Hepatocyte (in vitro differentiated cells): ENCODE data around the gene CORO2A. TPM values are rescaled to one million over a fixed set of nuclear protein-coding genes. Genes with fewer than 3 reads are reported as not detected.

Source experiments
- DNase-seq: peaks from one replicate; pipeline ENCODE4 v3.0.0-alpha.2; 2016; ENCODE audit warnings: low spot score
- H2AFZ ChIP-seq: fragments of 200-600 bp; sonication (generic); 2 replicates; pipeline ENCODE4 v1.6.0; 2016; ENCODE audit warnings: antibody characterized with exemption, mild to moderate bottlenecking
- H3K27ac ChIP-seq: fragments of 200-600 bp; sonication (generic); 2 replicates; pipeline ENCODE4 v1.5.1; 2016; ENCODE audit warnings: mild to moderate bottlenecking
- H3K27me3 ChIP-seq: fragments of 200-600 bp; sonication (generic); 2 replicates; pipeline ENCODE4 v1.6.1; 2016
- H3K36me3 ChIP-seq: fragments of 200-600 bp; sonication (generic); replicated peaks from 2 replicates; pipeline ENCODE4 v1.5.1; 2016; ENCODE audit warnings: low read depth; ENCODE audit not compliant: insufficient read depth
- H3K4me1 ChIP-seq: fragments of 200-600 bp; sonication (generic); 2 replicates; pipeline ENCODE4 v1.5.1; 2016; ENCODE audit warnings: mild to moderate bottlenecking, moderate library complexity; ENCODE audit not compliant: insufficient read depth
- H3K4me2 ChIP-seq: fragments of 200-600 bp; sonication (generic); 2 replicates; pipeline ENCODE4 v1.6.0; 2016
- H3K4me3 ChIP-seq: fragments of 200-600 bp; sonication (generic); 2 replicates; pipeline ENCODE4 v1.5.1; 2016; ENCODE audit warnings: mild to moderate bottlenecking
- H3K79me2 ChIP-seq: fragments of 200-600 bp; sonication (generic); 2 replicates; pipeline ENCODE4 v1.6.0; 2017; ENCODE audit warnings: mild to moderate bottlenecking
- H3K9me2 ChIP-seq: fragments of 200-600 bp; sonication (generic); replicated peaks from 2 replicates; pipeline ENCODE4 v1.6.0; 2017; ENCODE audit warnings: mild to moderate bottlenecking; ENCODE audit not compliant: insufficient read depth
- H3K9me3 ChIP-seq: fragments of 200-600 bp; sonication (generic); 2 replicates; pipeline ENCODE4 v1.5.1; 2016; ENCODE audit warnings: low read depth, mild to moderate bottlenecking
- H4K20me1 ChIP-seq: fragments of 200-600 bp; sonication (generic); 2 replicates; pipeline ENCODE4 v1.6.0; 2016; ENCODE audit warnings: mild to moderate bottlenecking; ENCODE audit not compliant: insufficient read depth, poor library complexity, severe bottlenecking
- CTCF ChIP-seq: fragments of 200-600 bp; sonication (generic); IDR thresholded peaks from 2 replicates; pipeline ENCODE4 v1.5.1; 2016; ENCODE audit warnings: antibody characterized with exemption, mild to moderate bottlenecking; ENCODE audit not compliant: poor library complexity
- EZH2 ChIP-seq: fragments of 200-600 bp; sonication (generic); IDR thresholded peaks from 2 replicates; pipeline ENCODE4 v1.6.1; 2016; ENCODE audit warnings: antibody characterized with exemption, mild to moderate bottlenecking, borderline replicate concordance
- EZH2phosphoT487 ChIP-seq: fragments of 200-600 bp; sonication (generic); IDR thresholded peaks from one replicate; pipeline ENCODE4 v1.6.1; 2018; ENCODE audit warnings: antibody characterized with exemption, mild to moderate bottlenecking, low read depth, moderate library complexity; ENCODE audit not compliant: unreplicated experiment, severe bottlenecking
- WGBS: methylation state at CpG from one replicate; pipeline ENCODE4 v1.1.6; 2016; ENCODE audit warnings: low lambda C conversion rate; ENCODE audit errors: missing lambda C conversion rate; 5-methylcytosine and 5-hydroxymethylcytosine counted together
- polyA plus RNA-seq: library from polyadenylated mRNA; unstranded; fragments of >200 nt; fragmentation: Nextera tagmentation; extraction: Ambion mirVana; gene quantifications from 2 replicates; pipeline ENCODE4 v1.2.1, GENCODE V29; 2016
- total RNA-seq: library from RNA; depleted of rRNA; stranded (reverse); fragments of >200 nt; gene quantifications from 2 replicates; pipeline ENCODE4 v1.2.3, GENCODE V29; 2014

Gene CORO2A
- total and polyA plus RNA-seq, 2 experiments from 2014 or later, result 12.8 to 24.6 TPM

GRCh38 chr9:98159790-98160189 is 32.6 kb downstream of the CORO2A start:
- Histone ChIP-seq H4K20me1 (no peaks in the 10 kb centered on the region), H3K9me2 (no peaks in the 10 kb centered on the region), H3K27ac (no peak overlapping the region), H3K9me3 (no peaks in the 10 kb centered on the region), H3K36me3 (no peaks in the 10 kb centered on the region), H3K79me2 (peaks cover 24% of the 10 kb centered on the region), H3K4me3 (no peak overlapping the region), H3K4me1 (no peaks in the 10 kb centered on the region), H2AFZ (no peak overlapping the region), H3K27me3 (no peaks in the 10 kb centered on the region), H3K4me2 (no peak overlapping the region)
- DNase-seq, result no peak
- no peak for TF ChIP-seq EZH2
- TF ChIP-seq EZH2phosphoT487, result no peak
- TF ChIP-seq CTCF, result no peak
- 63% methylated on average over 6 of the region's 6 CpGs for WGBS

- Histone ChIP-seq H4K20me1 (no peaks in the 10 kb centered on the region), H3K36me3 (no peaks in the 10 kb centered on the region)
- 91% methylated on average over 5 of the region's 5 CpGs for WGBS
Measured at GRCh38 chr9:98159301-98159700, 33.1 kb downstream of the CORO2A start.

GRCh38 chr9:98158071-98158831 is 34.2 kb downstream of the CORO2A start:
- WGBS, result 83% methylated on average over 4 of the region's 4 CpGs
- H2AFZ ChIP-seq, result no peak overlapping the region
- no peaks in the 10 kb centered on the region for H3K36me3 ChIP-seq
- TF ChIP-seq EZH2phosphoT487, result no peak
- no peak for TF ChIP-seq EZH2
- no peak for TF ChIP-seq CTCF
- no peaks in the 10 kb centered on the region for H3K4me1 ChIP-seq
- H3K27me3 ChIP-seq, result no peaks in the 10 kb centered on the region
- H4K20me1 ChIP-seq, result no peaks in the 10 kb centered on the region
- H3K27ac ChIP-seq, result no peak overlapping the region
- no peaks in the 10 kb centered on the region for H3K9me3 ChIP-seq
- H3K4me3 ChIP-seq, result no peak overlapping the region
- H3K4me2 ChIP-seq, result no peak overlapping the region
- no peaks in the 10 kb centered on the region for H3K9me2 ChIP-seq
- H3K79me2 ChIP-seq, result peaks cover 17% of the 10 kb centered on the region
- no peak for DNase-seq

More at GRCh38 chr9:98159301-98159700, 33.1 kb downstream of the CORO2A start:
- no peak for TF ChIP-seq CTCF
- no peak for TF ChIP-seq EZH2
- no peak for TF ChIP-seq EZH2phosphoT487
- H3K27me3 ChIP-seq, result no peaks in the 10 kb centered on the region
- H2AFZ ChIP-seq, result no peak overlapping the region
- no peak overlapping the region for H3K4me2 ChIP-seq
- H3K9me2 ChIP-seq, result no peaks in the 10 kb centered on the region
- no peak overlapping the region for H3K27ac ChIP-seq
- no peak for DNase-seq
- no peaks in the 10 kb centered on the region for H3K4me1 ChIP-seq
- no peak overlapping the region for H3K4me3 ChIP-seq
- peaks cover 21% of the 10 kb centered on the region for H3K79me2 ChIP-seq
- no peaks in the 10 kb centered on the region for H3K9me3 ChIP-seq
